CD8-positive, alpha-beta memory T cell (primary cell): ENCODE results near the gene POLR2C. TPM values are rescaled to one million over a fixed set of nuclear protein-coding genes. Genes with fewer than 3 reads are reported as not detected.

Source experiments
- CTCF ChIA-PET: fragments of 350-600 bp; sonication (Branson Sonifier 250); formaldehyde crosslinking; loops from one replicate; lab custom pipeline; 2021; ENCODE audit warnings: antibody characterized with exemption; lab: Charles Lee
- POLR2A ChIA-PET: fragments of 350-600 bp; sonication (Branson Sonifier 250); formaldehyde crosslinking; loops from one replicate; lab custom pipeline; 2021; ENCODE audit warnings: antibody characterized with exemption; lab: Charles Lee
- DNase-seq, 5 donors: peaks; one replicate each; pipeline versions ENCODE4 v3.0.0 to v3.0.0-alpha.2; 2020 to 2022; ENCODE audit warnings: mixed read lengths in 1 of 5
- H3K27ac ChIP-seq: one replicate; pipeline ENCODE4 v1.7.0; 2013; ENCODE audit warnings: low read depth, mild to moderate bottlenecking, low read length, moderate library complexity
- H3K27me3 ChIP-seq: 2 replicates; pipeline ENCODE4 v1.7.0; 2013; ENCODE audit warnings: low read length, mild to moderate bottlenecking; ENCODE audit not compliant: insufficient read depth, poor library complexity, severe bottlenecking
- H3K36me3 ChIP-seq: 2 replicates; pipeline ENCODE4 v1.7.0; 2013; ENCODE audit warnings: mild to moderate bottlenecking, low read length, moderate library complexity; ENCODE audit not compliant: insufficient read depth
- H3K4me1 ChIP-seq: 2 replicates; pipeline ENCODE4 v1.7.0; 2013; ENCODE audit warnings: mild to moderate bottlenecking, low read length, moderate library complexity; ENCODE audit not compliant: insufficient read depth
- H3K4me3 ChIP-seq: 2 replicates; pipeline ENCODE4 v1.7.0; 2013; ENCODE audit warnings: mild to moderate bottlenecking, low read length
- H3K9me3 ChIP-seq: 2 replicates; pipeline ENCODE4 v1.7.0; 2013; ENCODE audit warnings: mild to moderate bottlenecking, low read length
- H3K27ac Mint-ChIP-seq, 8 donors: one replicate each; pipeline ENCODE4 v1.8.0; 2020 to 2021; ENCODE audit warnings: mixed read lengths in 8 of 8, mild to moderate bottlenecking in 6 of 8, inconsistent platforms in 3 of 8, moderate library complexity in 3 of 8
- H3K27me3 Mint-ChIP-seq, 2 donors: one replicate each; pipeline ENCODE4 v1.8.0; 2020 to 2021; ENCODE audit warnings: mixed read lengths in 2 of 2, mild to moderate bottlenecking in 1 of 2, moderate library complexity in 1 of 2
- H3K36me3 Mint-ChIP-seq, 3 donors: one replicate each; pipeline ENCODE4 v1.8.0; 2020 to 2021; ENCODE audit warnings: mixed read lengths in 3 of 3, inconsistent platforms in 1 of 3, mild to moderate bottlenecking in 1 of 3
- H3K4me1 Mint-ChIP-seq, 3 donors: one replicate each; pipeline ENCODE4 v1.8.0; 2020 to 2021; ENCODE audit warnings: mixed read lengths in 3 of 3, inconsistent platforms in 1 of 3, mild to moderate bottlenecking in 1 of 3
- H3K4me3 Mint-ChIP-seq, 7 donors: one replicate each; pipeline ENCODE4 v1.8.0; 2020 to 2021; ENCODE audit warnings: mixed read lengths in 7 of 7, mild to moderate bottlenecking in 6 of 7, moderate library complexity in 4 of 7, inconsistent platforms in 2 of 7
- H3K9me3 Mint-ChIP-seq, 5 donors: one replicate each; pipeline ENCODE4 v1.8.0; 2020 to 2022; ENCODE audit warnings: mixed read lengths in 5 of 5, mild to moderate bottlenecking in 3 of 5, moderate library complexity in 2 of 5, inconsistent platforms in 1 of 5
- polyA plus RNA-seq: library from polyadenylated mRNA; unstranded; fragments of 300-500 nt; fragmentation: Illumina TruSeq; gene quantifications from one replicate; pipeline ENCODE4 v1.2.3, GENCODE V29; 2021
- total RNA-seq, 2 experiments: library from RNA; stranded (reverse); gene quantifications; one replicate each; pipeline ENCODE4 v1.2.3, GENCODE V29; 2021

Gene POLR2C
- total RNA-seq, result 10 to 100 TPM; 92.3 to 95.0 TPM
- 36.1 TPM for polyA plus RNA-seq

- ChIA-PET POLR2A (interaction anchor here (1.2 to 2.5 kb wide), 7 partner anchors 15 to 273 kb away, joined by 4 to 22 read pairs (median 5); partner anchors contain the start of genes CCDC102A, CIAPIN1, COQ9 and DOK4), CTCF (interaction anchor here (0.7 to 2.4 kb wide), 22 partner anchors 9 to 162 kb away, joined by 3 to 34 read pairs (median 4); partner anchors contain the start of genes CCDC102A, CIAPIN1, COQ9 and DOK4)
- H3K9me3 ChIP-seq, result no peaks in the 10 kb centered on the region
- Mint-ChIP-seq H3K36me3 (peaks cover 3 to 81% (median 11%) of the 10 kb centered on the region in 3 donors), H3K4me1 (peaks cover 36 to 39% (median 38%) of the 10 kb centered on the region in 3 donors), H3K27me3 (peaks cover 0 to 4% of the 10 kb centered on the region in 2 donors), H3K4me3 (peak within 1 kb of the TSS; percentile 85 to 100 (median 99)), H3K27ac (peak within 1 kb of the TSS; percentile 58 to 100 (median 99)), H3K9me3 (no peaks in the 10 kb centered on the region)
- H3K27me3 ChIP-seq, result no peaks in the 10 kb centered on the region
- H3K4me3 ChIP-seq, result peak within 1 kb of the TSS; percentile 92
- peaks cover 29% of the 10 kb centered on the region for H3K36me3 ChIP-seq
- peak; percentile 87 to 94 (median 89) for DNase-seq
- peaks cover 19% of the 10 kb centered on the region for H3K4me1 ChIP-seq
- peak within 1 kb of the TSS; percentile 81 for H3K27ac ChIP-seq
Observed at GRCh38 chr16:57462209-57462977, at the start of gene POLR2C. Gene POLR2C, plus strand, starts transcription at chr16:57462679. Its CDS starts 46 bp downstream, at chr16:57462725.

GRCh38 chr16:57413301-57413730, 49.2 kb upstream of the POLR2C start:
- no peak overlapping the region for H3K4me3 ChIP-seq
- Mint-ChIP-seq H3K27ac (peak overlapping the region in 1 of 8 donors; percentile 60), H3K27me3 (peaks cover 2 to 13% of the 10 kb centered on the region in 2 donors), H3K4me3 (no peak overlapping the region), H3K4me1 (peaks cover 8 to 14% (median 10%) of the 10 kb centered on the region in 3 donors), H3K36me3 (peaks cover 0 to 2% (median 0%) of the 10 kb centered on the region in 3 donors), H3K9me3 (no peaks in the 10 kb centered on the region)
- ChIA-PET POLR2A (no interaction called here), CTCF (interaction anchor here (1.0 to 1.9 kb wide), 2 partner anchors 111 to 112 kb away, joined by 3 to 6 read pairs; no protein-coding TSS in a partner anchor)
- H3K27ac ChIP-seq, result no peak overlapping the region
- no peaks in the 10 kb centered on the region for H3K9me3 ChIP-seq
- peaks cover 9% of the 10 kb centered on the region for H3K4me1 ChIP-seq
- H3K36me3 ChIP-seq, result no peaks in the 10 kb centered on the region
- no peak for DNase-seq
- no peaks in the 10 kb centered on the region for H3K27me3 ChIP-seq

- Histone ChIP-seq H3K27ac (no peak overlapping the region), H3K9me3 (no peaks in the 10 kb centered on the region), H3K27me3 (no peaks in the 10 kb centered on the region), H3K36me3 (no peaks in the 10 kb centered on the region), H3K4me1 (peaks cover 12% of the 10 kb centered on the region), H3K4me3 (no peak overlapping the region)
- H3K9me3 Mint-ChIP-seq, result no peaks in the 10 kb centered on the region
- H3K4me3 Mint-ChIP-seq, result no peak overlapping the region
- peak overlapping the region in 1 of 8 donors; percentile 60 for H3K27ac Mint-ChIP-seq
- ChIA-PET POLR2A (no interaction called here), CTCF (interaction anchor here (1.9 kb wide), 1 partner anchor 111 kb away, joined by 6 read pairs; no protein-coding TSS in a partner anchor)
- H3K4me1 Mint-ChIP-seq, result peaks cover 10 to 18% (median 13%) of the 10 kb centered on the region in 3 donors
- peaks cover 2 to 13% of the 10 kb centered on the region in 2 donors for H3K27me3 Mint-ChIP-seq
- no peak for DNase-seq
- H3K36me3 Mint-ChIP-seq, result peaks cover 0 to 2% (median 0%) of the 10 kb centered on the region in 3 donors
Observed at GRCh38 chr16:57413733-57414132, 48.7 kb upstream of the POLR2C start.

- ChIA-PET POLR2A (interaction anchor here (1.3 to 1.5 kb wide), 2 partner anchors 31 to 47 kb away, joined by 3 to 4 read pairs; partner anchors contain the start of genes CIAPIN1, COQ9 and POLR2C), CTCF (interaction anchor here (0.9 to 5.1 kb wide), 10 partner anchors 11 to 332 kb away, joined by 3 to 127 read pairs (median 14); partner anchors contain the start of genes CCL17, CIAPIN1 and COQ9)
- no peaks in the 10 kb centered on the region for H3K27me3 ChIP-seq
- Mint-ChIP-seq H3K36me3 (no peaks in the 10 kb centered on the region), H3K4me1 (peaks cover 14 to 28% (median 18%) of the 10 kb centered on the region in 3 donors), H3K27ac (peak overlapping the region in 1 of 8 donors; percentile 8), H3K27me3 (peaks cover under 1 to 2% of the 10 kb centered on the region in 2 donors), H3K9me3 (no peaks in the 10 kb centered on the region), H3K4me3 (no peak overlapping the region)
- no peaks in the 10 kb centered on the region for H3K9me3 ChIP-seq
- DNase-seq, result no peak
- no peak overlapping the region for H3K27ac ChIP-seq
- no peak overlapping the region for H3K4me3 ChIP-seq
- H3K4me1 ChIP-seq, result peaks cover 20% of the 10 kb centered on the region
- no peaks in the 10 kb centered on the region for H3K36me3 ChIP-seq
Observed at GRCh38 chr16:57416084-57416483, 46.4 kb upstream of the POLR2C start.

- no peak overlapping the region for H3K27ac ChIP-seq
- Mint-ChIP-seq H3K36me3 (no peaks in the 10 kb centered on the region), H3K4me1 (peaks cover 14 to 28% (median 18%) of the 10 kb centered on the region in 3 donors), H3K27ac (peak overlapping the region in 2 of 8 donors; percentile 33 to 78), H3K4me3 (no peak overlapping the region), H3K9me3 (no peaks in the 10 kb centered on the region), H3K27me3 (peaks cover 0 to 2% of the 10 kb centered on the region in 2 donors)
- no peaks in the 10 kb centered on the region for H3K9me3 ChIP-seq
- H3K27me3 ChIP-seq, result no peaks in the 10 kb centered on the region
- no peaks in the 10 kb centered on the region for H3K36me3 ChIP-seq
- CTCF ChIA-PET, result interaction anchor here (0.8 to 5.1 kb wide), 19 partner anchors 10 to 174 kb away, joined by 3 to 127 read pairs (median 5); partner anchors contain the start of genes ARL2BP, CIAPIN1, COQ9 and DOK4
- peaks cover 20% of the 10 kb centered on the region for H3K4me1 ChIP-seq
- DNase-seq, result no peak
- no peak overlapping the region for H3K4me3 ChIP-seq
- POLR2A ChIA-PET, result interaction anchor here (1.6 kb wide), 1 partner anchor 119 kb away, joined by 4 read pairs; no protein-coding TSS in a partner anchor
Observed at GRCh38 chr16:57419506-57419905, 43.0 kb upstream of the POLR2C start.

- Histone ChIP-seq H3K9me3 (no peaks in the 10 kb centered on the region), H3K27ac (no peak overlapping the region), H3K36me3 (no peaks in the 10 kb centered on the region), H3K4me3 (no peak overlapping the region), H3K4me1 (peaks cover 13% of the 10 kb centered on the region), H3K27me3 (no peaks in the 10 kb centered on the region)
- Mint-ChIP-seq H3K27me3 (no peaks in the 10 kb centered on the region), H3K27ac (no peak overlapping the region), H3K9me3 (no peaks in the 10 kb centered on the region), H3K4me1 (peaks cover 7 to 19% (median 10%) of the 10 kb centered on the region in 3 donors), H3K36me3 (peaks cover 0 to 9% (median under 1%) of the 10 kb centered on the region in 3 donors), H3K4me3 (no peak overlapping the region)
- no peak for DNase-seq
- ChIA-PET CTCF (interaction anchor here (0.6 to 3.7 kb wide), 3 partner anchors 98 to 122 kb away, joined by 3 to 13 read pairs (median 11); no protein-coding TSS in a partner anchor), POLR2A (interaction anchor here (0.7 kb wide), 1 partner anchor 13 kb away, joined by 4 read pairs; no protein-coding TSS in a partner anchor)
Observed at GRCh38 chr16:57422026-57422944, 40.2 kb upstream of the POLR2C start.

- Mint-ChIP-seq H3K9me3 (no peaks in the 10 kb centered on the region), H3K4me1 (peaks cover 6 to 14% (median 7%) of the 10 kb centered on the region in 3 donors), H3K4me3 (no peak overlapping the region), H3K36me3 (peaks cover 0 to 16% (median 7%) of the 10 kb centered on the region in 3 donors), H3K27me3 (no peaks in the 10 kb centered on the region), H3K27ac (no peak overlapping the region)
- ChIA-PET POLR2A (no interaction called here), CTCF (interaction anchor here (1.4 to 3.7 kb wide), 4 partner anchors 15 to 123 kb away, joined by 3 to 13 read pairs (median 7); no protein-coding TSS in a partner anchor)
- no peak overlapping the region for H3K27ac ChIP-seq
- H3K4me1 ChIP-seq, result peaks cover 11% of the 10 kb centered on the region
- H3K27me3 ChIP-seq, result no peaks in the 10 kb centered on the region
- H3K4me3 ChIP-seq, result no peak overlapping the region
- H3K9me3 ChIP-seq, result no peaks in the 10 kb centered on the region
- H3K36me3 ChIP-seq, result no peaks in the 10 kb centered on the region
- no peak for DNase-seq
Observed at GRCh38 chr16:57423152-57423551, 39.3 kb upstream of the POLR2C start.
